ENCODE measurements around the gene ZNF414.
"Not testable (repeated sequence)": the region's sequence is repeated elsewhere in the genome, so short reads cannot be mapped to it uniquely, and the experiment has no call there.

DNA sequence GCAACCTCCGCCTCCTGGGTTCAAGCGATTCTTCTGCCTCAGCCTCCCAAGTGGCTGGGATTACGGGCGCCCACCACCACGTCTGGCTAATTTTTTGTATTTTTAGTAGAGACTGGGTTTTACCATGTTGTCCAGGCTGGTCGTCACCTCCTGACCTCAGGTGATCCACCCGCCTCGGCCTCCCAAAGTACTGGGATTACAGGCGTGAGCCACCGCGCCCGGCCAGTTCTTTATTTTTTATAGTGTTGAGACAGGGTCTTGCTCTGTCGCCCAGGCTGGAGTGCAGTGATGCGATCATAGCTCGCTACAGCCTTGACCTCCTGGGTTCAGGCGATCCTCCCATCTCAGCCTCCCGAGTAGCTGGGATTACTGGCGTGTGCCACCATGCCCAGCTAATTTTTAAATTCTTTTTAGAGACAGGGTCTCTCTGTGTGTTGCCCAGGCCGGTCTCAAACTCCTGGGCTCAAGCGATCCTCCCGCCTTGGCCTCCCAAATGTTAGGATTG lies 590 bp upstream of the ZNF414 start:
- not testable (repeated sequence) for TF ChIP-seq CTCF (IDR thresholded peaks at IDR 0.05; ENCODE audit: borderline replicate concordance, extremely low read depth, low read length, poor library complexity, severe bottlenecking); EZH2 (IDR thresholded peaks at IDR 0.05; ENCODE audit: borderline replicate concordance, low read depth, low read length, severe bottlenecking)
